Fibroblast of pulmonary artery (primary cell): ENCODE data around the gene LCOR.

Experiments used
- DNase-seq: peaks from one replicate; pipeline ENCODE4 v3.0.0-alpha.2; 2010; ENCODE audit warnings: low read depth
- H3K4me3 ChIP-seq: replicated peaks from 2 replicates; pipeline ENCODE4 v1.5.1; 2011; ENCODE audit warnings: low read depth, mild to moderate bottlenecking, control low read depth, low read length, moderate library complexity
- CTCF ChIP-seq: IDR thresholded peaks from 2 replicates; pipeline ENCODE4 v1.5.1; 2011; ENCODE audit warnings: mild to moderate bottlenecking, control low read depth, low read length, inconsistent platforms; ENCODE audit errors: missing control alignments

LCOR gene

GRCh38 chr10:96902117-96902516 is 70.0 kb downstream of the LCOR start:
- no peak for DNase-seq
- no peak for TF ChIP-seq CTCF
- H3K4me3 ChIP-seq, result no peak overlapping the region

- TF ChIP-seq CTCF, result no peak
- no peak overlapping the region for H3K4me3 ChIP-seq
- no peak for DNase-seq
These were observed 70.7 kb downstream of the LCOR start for GRCh38 chr10:96902731-96903358.

GRCh38 chr10:96904648-96905047 is 72.5 kb downstream of the LCOR start:
- no peak for TF ChIP-seq CTCF
- DNase-seq, result no peak
- H3K4me3 ChIP-seq, result no peak overlapping the region

- no peak for TF ChIP-seq CTCF
- no peak for DNase-seq
- H3K4me3 ChIP-seq, result no peak overlapping the region
These were observed 74.8 kb downstream of the LCOR start for GRCh38 chr10:96906864-96907263.

GRCh38 chr10:96910488-96911395 is 78.6 kb downstream of the LCOR start:
- peak; percentile 56 for DNase-seq
- no peak overlapping the region for H3K4me3 ChIP-seq
- TF ChIP-seq CTCF, result peak; percentile 71

- no peak for TF ChIP-seq CTCF
- H3K4me3 ChIP-seq, result no peak overlapping the region
- DNase-seq, result no peak
These were observed 80.3 kb downstream of the LCOR start for GRCh38 chr10:96912405-96912804.
